GM18526 (cell line): ENCODE measurements around the gene ATG3.

Source experiments
- POLR2A ChIP-seq: IDR thresholded peaks from 3 replicates; pipeline ENCODE4 v1.6.1; 2011; ENCODE audit not compliant: insufficient read length; ENCODE audit errors: extremely low read depth

The ATG3 gene

DNA sequence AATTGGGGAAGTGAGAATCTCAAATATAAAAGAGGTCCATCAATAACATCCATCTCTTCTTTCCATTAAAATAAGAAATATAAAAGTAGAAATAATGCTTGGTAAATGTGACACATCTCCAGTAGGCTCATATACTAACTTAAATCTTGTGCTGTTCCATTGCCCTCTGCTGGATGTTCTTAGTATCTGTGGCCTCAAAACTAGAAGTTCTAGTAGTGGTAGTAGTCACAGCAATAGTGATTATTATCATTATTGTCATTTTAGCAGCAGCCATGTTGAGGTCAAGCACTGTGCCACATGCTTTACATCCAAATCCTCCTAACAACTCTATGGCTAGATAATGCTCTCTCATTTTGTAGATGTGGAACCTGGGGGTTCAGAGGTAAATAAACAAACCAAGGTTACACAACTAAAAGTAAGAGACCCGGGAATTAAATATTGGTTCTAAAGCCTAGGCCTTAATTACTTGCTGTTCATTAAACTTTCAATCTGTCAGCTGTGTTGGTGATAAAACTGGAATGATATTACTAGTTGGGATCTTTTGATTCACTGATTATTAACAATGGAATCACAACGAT lies 42.2 kb downstream of the ATG3 start:
- TF ChIP-seq POLR2A = no peak

DNA sequence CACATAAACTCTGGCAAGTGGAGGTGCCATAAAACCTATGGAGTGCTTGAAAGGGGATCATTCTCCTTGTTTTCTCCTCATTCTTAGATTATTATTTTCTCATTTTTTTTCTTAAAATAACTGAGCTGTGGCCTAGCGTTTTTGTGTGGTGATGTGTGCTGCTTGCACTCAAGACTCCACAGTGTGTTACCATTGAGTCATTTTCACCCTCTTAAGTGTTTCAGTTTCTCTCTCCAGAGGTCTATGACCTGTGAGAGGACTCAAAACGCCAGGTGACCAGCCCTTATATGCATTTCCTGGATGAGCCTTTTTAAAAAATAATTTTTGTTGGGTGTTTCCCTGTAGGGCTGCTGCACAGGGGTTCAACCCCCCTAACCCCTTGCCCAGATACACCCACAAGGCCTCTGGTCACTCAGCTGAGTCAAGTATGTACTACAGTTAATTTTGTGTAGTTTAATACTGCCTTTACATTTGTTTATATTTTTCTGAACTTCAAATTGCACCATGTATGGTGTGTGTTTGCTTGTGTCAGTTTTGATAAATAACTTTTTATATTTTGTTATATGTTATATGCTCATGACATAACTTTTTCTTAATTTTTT lies 47.1 kb downstream of the ATG3 start:
- no peak for TF ChIP-seq POLR2A

- TF ChIP-seq POLR2A = no peak
Observed at GRCh38 chr3:112512320-112512719, 49.4 kb downstream of the ATG3 start.

DNA sequence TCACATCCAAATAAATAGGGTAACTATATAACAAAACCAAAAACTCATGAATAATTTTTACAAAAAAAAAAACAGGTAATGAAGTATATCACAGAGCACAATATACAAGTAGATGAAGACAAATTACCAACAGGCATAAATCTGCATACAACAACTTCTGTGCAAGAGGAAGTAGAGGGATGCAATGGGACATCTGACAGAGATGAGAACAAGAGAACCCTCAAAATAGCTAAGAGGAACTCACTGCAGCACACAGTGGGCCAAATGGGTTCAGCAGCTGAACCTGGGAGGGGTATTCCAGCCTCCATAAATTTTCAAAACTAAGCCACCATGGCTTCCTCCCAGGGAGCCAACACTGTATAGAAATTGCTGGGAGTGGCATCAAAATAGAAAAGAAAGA lies 52.9 kb downstream of the ATG3 start:
- TF ChIP-seq POLR2A = no peak

GRCh38 chr3:112508261-112508660 lies 53.5 kb downstream of the ATG3 start:
- TF ChIP-seq POLR2A = no peak

- no peak for TF ChIP-seq POLR2A
Observed at GRCh38 chr3:112505907-112506306, 55.9 kb downstream of the ATG3 start.

DNA sequence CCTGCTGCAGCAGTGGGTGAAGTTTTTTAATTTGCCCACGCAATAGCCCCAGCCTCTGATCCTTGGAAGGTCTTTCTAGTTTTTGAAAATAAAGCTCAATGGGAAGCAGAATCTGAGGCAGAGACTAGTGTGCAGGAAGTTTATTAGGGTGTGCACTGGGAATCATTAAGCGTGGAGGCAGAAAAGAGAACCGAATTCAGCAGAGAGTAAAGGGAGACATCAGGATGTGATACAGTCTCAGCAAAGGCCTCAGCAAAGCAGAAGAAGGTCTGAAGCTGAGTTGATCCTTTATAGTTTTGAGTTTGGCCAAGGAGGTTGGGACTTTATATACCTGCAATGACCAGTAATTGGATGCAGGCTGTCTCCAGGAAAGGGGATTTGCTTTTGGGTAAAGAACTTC lies 57.6 kb downstream of the ATG3 start:
- no peak for TF ChIP-seq POLR2A

GRCh38 chr3:112503304-112503972 lies 58.3 kb downstream of the ATG3 start:
- no peak for TF ChIP-seq POLR2A

DNA sequence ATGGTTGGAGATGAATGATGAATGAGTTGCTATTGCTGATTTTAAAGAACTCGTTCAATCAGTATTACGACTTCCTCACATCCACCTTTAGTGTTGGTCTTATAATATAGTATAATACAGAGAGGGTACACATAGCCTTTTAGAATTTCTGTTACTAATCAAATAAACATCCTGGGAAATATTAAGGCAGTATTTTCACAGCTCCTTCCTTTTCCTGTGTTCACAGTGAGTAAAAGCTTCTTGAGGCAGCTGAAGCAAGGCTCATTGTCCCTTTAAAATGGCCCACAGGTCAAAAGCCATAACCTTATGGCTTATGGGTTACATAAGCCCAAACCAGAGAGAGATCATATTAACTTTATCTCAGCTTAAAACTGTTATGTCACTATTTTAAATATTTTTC lies 61.1 kb downstream of the ATG3 start:
- TF ChIP-seq POLR2A = no peak

- peak; percentile 16 for TF ChIP-seq POLR2A
Observed at GRCh38 chr3:112498914-112499711, 62.6 kb downstream of the ATG3 start, which contains the start of gene BTLA. BTLA (minus strand) TSS chr3:112499472; CDS start chr3:112499358, 114 bp downstream.

- no peak for TF ChIP-seq POLR2A
Observed at GRCh38 chr3:112497897-112498548, 63.7 kb downstream of the ATG3 start.

- TF ChIP-seq POLR2A = no peak
Observed at GRCh38 chr3:112496366-112497067, 65.2 kb downstream of the ATG3 start.

GRCh38 chr3:112492124-112492523 lies 69.6 kb downstream of the ATG3 start:
- no peak for TF ChIP-seq POLR2A

DNA sequence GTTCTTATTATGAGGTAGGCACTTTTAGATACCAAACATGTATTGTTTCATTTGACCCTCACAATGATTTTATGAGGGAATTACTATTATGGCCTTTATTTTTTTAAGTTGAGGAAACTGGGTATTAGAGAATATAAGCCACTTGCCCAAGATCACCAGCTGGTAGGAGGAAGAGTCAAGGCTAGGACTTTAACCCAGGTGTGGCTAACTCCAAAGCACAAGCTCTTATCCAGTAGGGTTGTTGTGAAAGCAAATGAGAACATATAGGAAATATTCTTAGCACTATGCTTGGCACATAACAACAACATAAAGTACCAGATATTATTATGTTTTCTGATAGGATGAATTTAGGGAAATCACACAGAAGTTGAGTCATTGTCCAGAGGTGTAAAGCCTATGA lies 70.4 kb downstream of the ATG3 start:
- no peak for TF ChIP-seq POLR2A
